GM21825 (cell line): ENCODE measurements around the gene LRRC4C.
A peak's percentile ranks its signal among the peaks of the same experiment; 100 is the strongest.
"Not testable (repeated sequence)": the region's sequence is repeated elsewhere in the genome, so short reads cannot be mapped to it uniquely, and the experiment has no call there.

Experiments used
- ATAC-seq: cut with Tn5 transposase; IDR thresholded peaks from one replicate; pipeline ENCODE4 v1.9.1; 2021; ENCODE audit warnings: mild to moderate bottlenecking, moderate library complexity; ENCODE audit not compliant: unreplicated experiment

The LRRC4C gene

GRCh38 chr11:40190294-40190693 is 1269.2 kb downstream of the LRRC4C start:
- no peak for ATAC-seq

- no peak for ATAC-seq
These were observed 1270.6 kb downstream of the LRRC4C start for GRCh38 chr11:40188848-40189247.

GRCh38 chr11:40187295-40187694 is 1272.2 kb downstream of the LRRC4C start:
- ATAC-seq = no peak

DNA sequence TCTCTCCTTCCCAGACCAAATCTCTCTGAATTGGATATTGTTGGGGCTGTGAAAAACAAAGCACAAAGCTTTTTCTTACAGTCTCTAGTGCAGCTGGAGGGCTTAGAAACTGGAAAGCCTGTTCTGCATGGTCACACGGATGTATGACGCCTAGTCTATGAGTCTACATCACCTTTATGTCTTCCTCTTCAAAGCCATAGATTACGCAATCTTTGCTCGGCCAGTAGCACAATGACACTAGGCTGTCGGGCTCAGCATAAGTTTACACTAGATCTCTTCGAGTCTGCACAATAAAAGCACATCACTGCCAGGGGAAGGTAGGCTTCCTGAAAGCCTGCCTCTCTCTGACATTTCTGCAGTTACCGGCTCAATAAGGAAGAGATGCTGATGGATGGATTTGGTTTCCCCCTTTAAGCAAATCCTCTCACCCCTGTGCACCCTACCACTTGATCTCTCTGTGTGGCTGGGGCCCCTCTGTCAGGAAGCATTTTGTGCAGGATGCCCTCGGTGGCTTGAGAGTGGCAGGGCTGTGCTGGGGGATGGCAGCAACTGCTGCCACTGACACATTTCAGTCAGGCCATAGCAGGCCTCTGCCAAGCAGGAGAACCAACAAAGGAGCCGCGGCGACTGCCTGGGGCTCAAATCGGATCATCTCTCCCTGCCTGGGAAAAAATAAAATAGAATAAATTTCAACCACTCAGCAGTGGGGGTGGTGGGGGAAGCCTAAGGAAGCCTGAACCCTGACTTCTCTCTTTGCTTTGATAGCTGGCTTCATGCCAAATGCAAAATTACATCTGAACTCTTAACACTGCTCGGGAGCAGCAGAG is 1272.8 kb downstream of the LRRC4C start:
- no peak for ATAC-seq

GRCh38 chr11:40185793-40186192 is 1273.7 kb downstream of the LRRC4C start:
- no peak for ATAC-seq

GRCh38 chr11:40183073-40184064 is 1276.1 kb downstream of the LRRC4C start:
- peak; percentile 93 for ATAC-seq

DNA sequence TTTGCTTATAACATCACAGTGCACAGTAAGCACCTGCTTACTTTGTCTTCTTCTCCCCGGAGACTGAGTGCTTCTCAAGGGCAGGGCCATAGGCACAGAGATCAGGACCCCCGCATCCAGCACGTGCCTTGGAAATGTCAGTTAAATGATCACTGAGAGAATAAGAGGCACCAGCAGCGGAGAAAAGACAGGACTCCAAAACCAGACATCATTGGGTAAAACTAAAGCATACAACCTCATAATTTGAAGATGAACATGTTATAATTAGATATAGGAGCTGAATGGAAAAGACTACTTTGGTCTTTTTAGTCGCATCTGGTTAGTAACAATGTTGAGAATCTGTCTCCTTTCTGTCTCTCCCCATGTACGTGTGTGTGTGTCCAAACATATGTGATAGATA is 1279.9 kb downstream of the LRRC4C start:
- ATAC-seq = no peak

DNA sequence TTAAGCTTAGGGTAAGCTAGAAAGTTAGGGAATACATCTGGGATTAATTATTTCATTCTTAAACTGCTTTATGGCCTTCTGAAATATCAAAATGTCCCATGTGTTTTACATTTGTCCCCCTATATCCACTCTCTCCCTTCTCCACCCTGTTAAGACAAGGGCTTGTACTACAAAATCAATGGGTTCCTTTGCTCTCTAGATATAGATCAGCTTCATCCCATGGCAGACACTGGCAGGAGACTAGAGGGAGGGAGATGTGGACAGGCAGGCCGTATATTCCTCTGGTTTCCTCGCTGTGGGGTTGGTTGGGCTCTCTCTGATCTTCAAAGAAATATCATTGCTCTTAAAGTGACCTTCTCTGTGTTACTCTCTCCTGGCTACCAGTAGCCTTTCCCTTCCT is 1281.0 kb downstream of the LRRC4C start:
- ATAC-seq = no peak

- no peak for ATAC-seq
These were observed 1283.5 kb downstream of the LRRC4C start for GRCh38 chr11:40175980-40176379.

- peak; percentile 47 for ATAC-seq
These were observed 1289.4 kb downstream of the LRRC4C start for GRCh38 chr11:40170078-40170477.

- ATAC-seq = peak; percentile 95
These were observed 1291.0 kb downstream of the LRRC4C start for GRCh38 chr11:40168414-40168813.

- not testable (repeated sequence) for ATAC-seq
These were observed 1291.6 kb downstream of the LRRC4C start for GRCh38 chr11:40167805-40168204.

DNA sequence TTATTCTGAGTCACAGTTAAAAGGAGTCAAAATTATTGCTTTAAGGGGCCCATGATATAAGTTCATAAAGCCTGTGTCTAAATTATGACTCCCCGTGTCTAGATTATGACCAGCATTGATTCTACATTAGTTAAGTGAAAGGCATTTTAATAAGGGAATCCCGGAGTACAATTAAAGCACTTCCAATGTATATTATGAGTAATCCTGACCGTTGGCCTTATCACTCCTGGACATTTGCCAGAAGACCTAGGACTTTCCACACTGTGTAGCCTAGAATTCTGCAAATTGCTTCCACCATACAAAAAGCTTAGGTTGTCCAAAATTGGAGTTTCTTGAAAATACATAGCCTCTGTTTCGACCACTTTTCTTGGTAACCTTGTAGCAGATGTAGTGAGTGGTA is 1292.6 kb downstream of the LRRC4C start:
- no peak for ATAC-seq

DNA sequence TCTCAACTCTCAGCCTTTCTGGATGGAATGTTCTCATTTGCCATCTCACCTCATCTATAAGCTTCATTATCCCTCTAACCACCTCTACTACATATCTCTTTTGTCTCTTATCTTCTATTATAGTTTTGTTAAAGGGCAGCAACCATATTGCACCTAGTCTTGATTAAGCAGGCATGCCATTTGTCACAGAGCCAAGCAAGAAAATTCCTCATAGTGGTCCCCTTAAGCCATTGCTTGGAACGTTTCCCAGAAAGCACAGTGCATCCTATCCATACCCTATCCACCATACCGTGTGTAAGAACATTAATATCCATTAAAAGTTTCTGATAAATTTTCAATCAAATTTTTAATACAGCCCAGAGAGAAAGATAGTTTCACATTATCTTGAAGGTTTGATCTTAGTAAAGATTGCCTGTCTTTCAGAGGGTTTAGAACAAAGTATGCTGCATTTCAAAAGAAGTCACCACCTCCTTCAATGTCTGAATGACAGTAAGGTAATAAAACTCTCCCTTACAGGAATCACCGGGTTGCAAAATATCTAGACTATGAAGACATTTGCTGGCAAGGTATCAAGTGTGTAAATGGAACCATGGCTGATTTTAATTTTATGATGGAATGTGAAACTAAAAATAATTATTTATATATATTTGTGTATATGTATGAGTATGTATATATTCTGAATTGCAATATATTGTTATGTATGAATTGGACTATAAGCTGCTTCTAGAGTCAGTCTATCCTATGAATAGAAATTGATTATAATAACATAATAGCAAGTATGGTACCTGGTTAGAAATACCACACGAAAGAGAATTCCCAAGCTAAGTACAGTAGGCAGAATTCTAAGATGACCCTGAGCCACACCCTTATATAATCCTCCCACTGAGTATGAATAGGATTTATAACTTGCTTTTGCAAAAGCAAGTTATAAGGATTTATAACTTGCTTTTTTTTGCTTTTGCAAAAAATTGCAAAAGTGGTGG is 1296.3 kb downstream of the LRRC4C start:
- no peak for ATAC-seq

GRCh38 chr11:40161854-40162410 is 1297.5 kb downstream of the LRRC4C start:
- no peak for ATAC-seq

DNA sequence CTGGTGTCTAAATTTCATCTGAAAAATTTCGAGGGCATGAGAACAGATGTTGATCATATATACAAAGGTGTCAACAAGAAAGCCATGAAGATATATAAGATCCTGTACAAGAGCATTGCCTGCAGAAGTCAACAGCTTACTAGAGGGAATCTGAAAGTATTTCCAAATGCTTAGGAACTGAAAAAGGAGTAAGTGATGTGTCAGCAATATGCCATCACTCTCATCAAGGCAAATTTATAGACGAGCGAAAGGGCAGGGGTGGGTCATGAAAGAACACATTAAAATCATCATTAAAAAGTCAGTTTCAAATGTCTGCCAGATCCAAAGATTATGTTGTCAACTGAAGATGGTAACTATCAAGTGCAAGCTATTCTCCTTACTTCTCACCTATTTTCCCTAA is 1299.0 kb downstream of the LRRC4C start:
- ATAC-seq = no peak

GRCh38 chr11:40149721-40150120 is 1309.7 kb downstream of the LRRC4C start:
- ATAC-seq = no peak

DNA sequence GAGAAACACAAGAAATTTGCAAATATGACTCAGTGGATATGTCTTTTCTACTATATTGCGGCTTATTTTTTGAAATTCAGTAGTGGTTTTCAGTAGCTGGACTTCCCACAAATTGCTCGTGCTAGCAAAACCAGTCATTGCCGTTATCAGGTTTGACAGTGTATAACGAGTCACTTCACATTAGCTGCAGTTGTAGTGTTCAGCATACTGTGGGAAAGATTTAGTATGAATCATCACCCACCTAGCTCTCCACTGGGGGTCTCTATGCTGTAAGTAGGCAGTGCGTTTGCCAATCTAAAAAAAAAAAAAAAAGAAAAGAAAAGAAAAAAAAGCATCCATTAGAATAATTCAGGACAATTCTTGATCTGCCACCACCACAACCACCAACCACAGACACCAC is 1318.9 kb downstream of the LRRC4C start:
- ATAC-seq = no peak

GRCh38 chr11:40139536-40139935 is 1319.9 kb downstream of the LRRC4C start:
- ATAC-seq = no peak

DNA sequence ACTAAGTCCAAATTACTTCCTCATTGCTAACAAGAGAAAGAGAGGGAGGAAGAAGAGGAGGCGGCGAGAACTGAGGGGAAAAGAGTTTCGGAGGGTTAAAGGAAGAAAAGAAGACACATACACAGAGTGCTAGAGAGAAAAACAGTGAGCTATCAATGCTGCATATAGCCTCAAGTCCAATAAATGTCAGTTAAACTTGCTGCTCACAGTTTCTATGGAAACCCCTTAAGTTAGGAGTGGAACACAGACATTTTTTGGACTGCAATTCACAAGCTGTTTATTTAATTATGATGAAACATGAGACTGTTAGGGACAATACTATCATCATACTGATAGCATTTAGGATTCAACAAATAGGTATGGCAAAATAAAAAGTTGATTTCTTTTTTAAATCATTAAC is 1320.4 kb downstream of the LRRC4C start:
- ATAC-seq = no peak
